HCT116 (cell line): Measurements from ENCODE around the gene C1orf35. TPM values are rescaled to one million over a fixed set of nuclear protein-coding genes. Genes with fewer than 3 reads are reported as not detected.

ENCODE experiments used
- ATAC-seq: fragments of 200-7000 bp; cut with Tn5 transposase; 2 replicates; pipeline ENCODE4 v1.9.1; 2020; ENCODE audit warnings: mild to moderate bottlenecking, moderate library complexity
- BruUV-seq: library from RNA; stranded (reverse); fragments of 400-500 nt; replicated peaks from 2 replicates; lab custom pipeline; 2021; lab: Mats Ljungman, UMichigan
- CTCF ChIA-PET: fragments of 300-600 bp; sonication (Branson Sonifier 250); formaldehyde crosslinking; loops from one replicate; lab custom pipeline; 2021; ENCODE audit warnings: antibody characterized with exemption; lab: Charles Lee
- POLR2A ChIA-PET: fragments of 300-600, 350-600 bp; sonication (Branson Sonifier 250); formaldehyde crosslinking; loops from one replicate; lab custom pipeline; 2021; ENCODE audit warnings: antibody characterized with exemption; lab: Charles Lee
- RAD21 ChIA-PET, 2 experiments: fragments of 300-600 bp; sonication (Branson Sonifier 250); formaldehyde crosslinking; loops; one replicate each; lab custom pipeline; 2023; ENCODE audit warnings: low total read pairs in 2 of 2; ENCODE audit not compliant: uncharacterized antibody in 2 of 2, unreplicated experiment in 2 of 2, low non-redundant PET in 1 of 2; lab: Charles Lee
- DNase-seq: peaks from one replicate; pipeline ENCODE4 v3.0.0-alpha.2; 2010; ENCODE audit warnings: low read depth, low spot score
- H2AFZ ChIP-seq: fragments of 200-600 bp; shearing (Covaris generic), sonication (generic); 2 replicates; pipeline ENCODE4 v1.6.1; 2017; ENCODE audit warnings: low read depth, mixed run types, mixed read lengths, antibody characterized with exemption, low read length; ENCODE audit not compliant: poor library complexity, severe bottlenecking
- H3K27ac ChIP-seq: 2 replicates; pipeline ENCODE4 v1.5.1; 2012; ENCODE audit warnings: low read depth, low read length
- H3K27me3 ChIP-seq: fragments of 200-600 bp; sonication (generic); 2 replicates; pipeline ENCODE4 v1.6.1; 2016; ENCODE audit warnings: mixed run types, low read length, mixed read lengths; ENCODE audit not compliant: insufficient read depth
- H3K36me3 ChIP-seq, 2 experiments: fragments of 200-500 bp in 1 of 2; fragments of 200-600 bp in 1 of 2; sonication (Bioruptor generic) in 1 of 2; sonication (generic) in 1 of 2; 2 replicates each; pipeline versions ENCODE4 v1.5.1 to v1.6.1; 2014 to 2016; ENCODE audit warnings: low read length in 2 of 2, inconsistent platforms in 1 of 2, mixed read lengths in 1 of 2, mixed run types in 1 of 2; ENCODE audit not compliant: insufficient read depth in 2 of 2, control insufficient read depth in 1 of 2
- H3K4me1 ChIP-seq, 2 experiments: fragments of 200-600 bp in 1 of 2; sonication (generic) in 1 of 2; 2 replicates each; pipeline versions ENCODE4 v1.5.1 to v1.6.1; 2012 to 2017; ENCODE audit warnings: low read length in 2 of 2, inconsistent platforms in 1 of 2, mild to moderate bottlenecking in 1 of 2, mixed read lengths in 1 of 2, mixed run types in 1 of 2, moderate library complexity in 1 of 2; ENCODE audit not compliant: insufficient read depth in 2 of 2, control insufficient read depth in 1 of 2
- H3K4me2 ChIP-seq: fragments of 200-600 bp; sonication (generic); 2 replicates; pipeline ENCODE4 v1.6.1; 2017; ENCODE audit warnings: mixed run types, low read length, mixed read lengths
- H3K4me3 ChIP-seq, 2 experiments: fragments of 200-600 bp in 1 of 2; sonication (generic) in 1 of 2; replicated peaks in 1 of 2; 2 replicates each; pipeline ENCODE4 v1.5.1; 2011 to 2016; ENCODE audit warnings: low read length in 2 of 2, control low read depth in 1 of 2, low read depth in 1 of 2, mild to moderate bottlenecking in 1 of 2, mixed read lengths in 1 of 2, mixed run types in 1 of 2
- H3K79me2 ChIP-seq: fragments of 200-600 bp; sonication (generic); 2 replicates; pipeline ENCODE4 v1.6.1; 2017; ENCODE audit warnings: mild to moderate bottlenecking, mixed run types, low read length, moderate library complexity, mixed read lengths; ENCODE audit not compliant: insufficient read depth
- H3K9ac ChIP-seq: fragments of 200-600 bp; sonication (generic); 2 replicates; pipeline ENCODE4 v1.6.1; 2016; ENCODE audit warnings: low read length, mixed read lengths
- H3K9me2 ChIP-seq: fragments of 200-600 bp; sonication (generic), shearing (Covaris generic); 2 replicates; pipeline ENCODE4 v1.6.1; 2017; ENCODE audit warnings: mixed run types, mild to moderate bottlenecking, moderate library complexity; ENCODE audit not compliant: insufficient read depth
- H3K9me3 ChIP-seq, 2 experiments: fragments of 200-500 bp in 1 of 2; fragments of 200-600 bp in 1 of 2; sonication (Bioruptor generic) in 1 of 2; sonication (generic) in 1 of 2; 2 replicates each; pipeline ENCODE4 v1.6.1; 2014 to 2017; ENCODE audit warnings: low read length in 2 of 2, mixed read lengths in 2 of 2, inconsistent platforms in 1 of 2, low read depth in 1 of 2, mild to moderate bottlenecking in 1 of 2, mixed run types in 1 of 2, moderate library complexity in 1 of 2; ENCODE audit not compliant: control insufficient read depth in 1 of 2, insufficient read depth in 1 of 2
- H4K20me1 ChIP-seq: fragments of 200-600 bp; sonication (generic), shearing (Covaris generic); 2 replicates; pipeline ENCODE4 v1.6.1; 2017; ENCODE audit warnings: mixed run types, mild to moderate bottlenecking, moderate library complexity; ENCODE audit not compliant: insufficient read depth
- ATF3 ChIP-seq: IDR thresholded peaks from 2 replicates; pipeline ENCODE4 v1.6.1; 2012
- CTCF ChIP-seq, 3 experiments: fragments of 200-600 bp in 1 of 3; sonication (generic) in 1 of 3; IDR thresholded peaks in 2 of 3; conservative IDR thresholded peaks in 1 of 3; 2 replicates each; pipeline ENCODE4 v1.5.1; 2012 to 2017; ENCODE audit warnings: low read depth in 2 of 3, low read length in 2 of 3, antibody characterized with exemption in 1 of 3, borderline replicate concordance in 1 of 3, control low read depth in 1 of 3, mild to moderate bottlenecking in 1 of 3, mixed read lengths in 1 of 3, mixed run types in 1 of 3, moderate library complexity in 1 of 3; ENCODE audit not compliant: insufficient read depth in 1 of 3
- EGR1 ChIP-seq: IDR thresholded peaks from 2 replicates; pipeline ENCODE4 v1.6.1; 2012; ENCODE audit warnings: low read depth
- ELF1 ChIP-seq: IDR thresholded peaks from 2 replicates; pipeline ENCODE4 v1.6.1; 2012; ENCODE audit warnings: low read depth, borderline replicate concordance
- FOSL1 ChIP-seq: IDR thresholded peaks from 2 replicates; pipeline ENCODE4 v1.6.1; 2012; ENCODE audit warnings: low read depth
- JUND ChIP-seq: IDR thresholded peaks from 2 replicates; pipeline ENCODE4 v1.6.1; 2012
- POLR2A ChIP-seq: IDR thresholded peaks from 2 replicates; pipeline ENCODE4 v1.7.0; 2011; ENCODE audit warnings: borderline replicate concordance; ENCODE audit not compliant: insufficient read depth, insufficient read length; ENCODE audit errors: extremely low read depth
- POLR2AphosphoS5 ChIP-seq: IDR thresholded peaks from 2 replicates; pipeline ENCODE4 v1.6.1; 2011; ENCODE audit warnings: mild to moderate bottlenecking, low read depth, low read length, moderate library complexity
- RAD21 ChIP-seq: IDR thresholded peaks from 2 replicates; pipeline ENCODE4 v1.6.1; 2012; ENCODE audit warnings: low read depth, mild to moderate bottlenecking
- SIN3A ChIP-seq: IDR thresholded peaks from 2 replicates; pipeline ENCODE4 v1.6.1; 2012; ENCODE audit warnings: low read depth
- SP1 ChIP-seq: IDR thresholded peaks from 2 replicates; pipeline ENCODE4 v1.6.1; 2012; ENCODE audit warnings: low read depth
- SRF ChIP-seq: IDR thresholded peaks from 2 replicates; pipeline ENCODE4 v1.6.1; 2012; ENCODE audit warnings: low read depth
- YY1 ChIP-seq: IDR thresholded peaks from 2 replicates; pipeline ENCODE4 v1.6.1; 2011; ENCODE audit warnings: low read length, low read depth, moderate library complexity, mild to moderate bottlenecking; ENCODE audit not compliant: insufficient replicate concordance; ENCODE audit errors: extremely low read depth
- ZBTB33 ChIP-seq: IDR thresholded peaks from 2 replicates; pipeline ENCODE4 v1.6.1; 2011; ENCODE audit warnings: mild to moderate bottlenecking, low read length, moderate library complexity; ENCODE audit not compliant: insufficient replicate concordance; ENCODE audit errors: extremely low read depth
- ZNF274 ChIP-seq: fragments of 200-500 bp; sonication (Bioruptor generic); IDR thresholded peaks from 2 replicates; pipeline ENCODE4 v1.6.1; 2014; ENCODE audit warnings: mild to moderate bottlenecking, low read depth, low read length, inconsistent platforms
- intact Hi-C: fragments of 100-400 bp; cut with micrococcal nuclease; formaldehyde crosslinking; loops from 2 replicates; pipeline ENCODE4 v1.10.0; 2022
- total RNA-seq: library from RNA; stranded (reverse); gene quantifications from one replicate; pipeline ENCODE4 v1.2.1, GENCODE V29; 2021; ENCODE audit not compliant: unreplicated experiment

C1orf35 gene
- total RNA-seq, 1 experiment from 2014 or later: 26.1 TPM

DNA sequence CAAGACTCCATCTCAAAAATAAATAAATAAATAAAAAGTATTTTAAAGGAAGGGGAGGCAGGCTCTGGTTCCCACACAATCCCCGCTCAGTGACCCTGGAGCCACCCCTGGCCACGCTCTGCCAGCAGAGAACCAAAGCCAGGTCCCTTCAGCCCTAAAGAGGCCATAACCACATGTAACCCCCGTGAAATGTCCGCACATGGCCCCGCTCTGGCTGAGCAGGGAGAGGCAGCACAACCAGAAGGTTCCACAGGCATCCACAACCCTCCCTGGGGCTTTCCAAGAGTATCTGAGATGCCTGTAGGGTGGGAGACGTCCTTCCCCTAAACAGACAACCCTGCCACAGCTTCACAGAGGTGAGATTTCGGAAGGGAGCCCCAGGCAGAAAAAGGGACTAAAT, 22.0 kb downstream of the C1orf35 start:
- intact Hi-C loops: no loop called here
- ChIA-PET RAD21 (interaction anchor here in 1 of 2 experiments (2.1 kb wide), 1 partner anchor 81 kb away, joined by 4 read pairs; no protein-coding TSS in a partner anchor), POLR2A (interaction anchor here (1.1 kb wide), 1 partner anchor 82 kb away, joined by 3 read pairs; no protein-coding TSS in a partner anchor), CTCF (interaction anchor here (1.3 kb wide), 1 partner anchor 10 kb away, joined by 3 read pairs; no protein-coding TSS in a partner anchor)
- peak overlapping the region; percentile 94 to 99 for H3K4me3 ChIP-seq
- no peak for ATAC-seq
- peaks cover 68% of the 10 kb centered on the region for H3K79me2 ChIP-seq
- DNase-seq: no peak
- peaks cover 0 to 15% of the 10 kb centered on the region in 2 experiments; a peak in 1 of 4 replicates for H3K36me3 ChIP-seq
- no peak overlapping the region for H2AFZ ChIP-seq
- peaks cover 17% of the 10 kb centered on the region for H4K20me1 ChIP-seq
- TF ChIP-seq SRF (no peak), POLR2AphosphoS5 (no peak), RAD21 (no peak), SP1 (no peak), ELF1 (no peak), JUND (no peak)
- H3K4me2 ChIP-seq: peak overlapping the region; percentile 96
- peak overlapping the region; percentile 92 for H3K27ac ChIP-seq
- peak overlapping the region; percentile 100 for H3K9ac ChIP-seq
- no peaks in the 10 kb centered on the region for H3K9me2 ChIP-seq
- peaks cover 8 to 34% of the 10 kb centered on the region in 2 experiments; a peak in 3 of 4 replicates for H3K4me1 ChIP-seq
- H3K9me3 ChIP-seq: no peaks in the 10 kb centered on the region
- no TSS peak for BruUV-seq
- H3K27me3 ChIP-seq: no peaks in the 10 kb centered on the region

- Histone ChIP-seq H3K9me2 (no peaks in the 10 kb centered on the region), H3K4me1 (peaks cover 6 to 22% of the 10 kb centered on the region in 2 experiments; a peak in 3 of 4 replicates), H3K79me2 (peaks cover 54% of the 10 kb centered on the region), H3K4me2 (no peak overlapping the region), H2AFZ (no peak overlapping the region), H3K36me3 (peaks cover 0 to 7% of the 10 kb centered on the region in 2 experiments; a peak in 1 of 4 replicates), H3K9me3 (no peaks in the 10 kb centered on the region), H3K27ac (no peak overlapping the region), H3K27me3 (no peaks in the 10 kb centered on the region), H3K9ac (no peak overlapping the region), H4K20me1 (peaks cover 12% of the 10 kb centered on the region), H3K4me3 (no peak overlapping the region)
- ATAC-seq: no peak
- BruUV-seq: no TSS peak
- POLR2A ChIA-PET: no interaction called here
- DNase-seq: no peak
- RAD21 ChIA-PET: no interaction called here
- CTCF ChIA-PET: no interaction called here
- intact Hi-C loops: loop anchor here (10.0 kb wide), 1 partner anchor 315 kb away; no protein-coding TSS in a partner anchor
- TF ChIP-seq YY1 (no peak), SIN3A (no peak), ZBTB33 (no peak), SP1 (no peak), POLR2AphosphoS5 (no peak), EGR1 (no peak), CTCF (IDR thresholded peaks at IDR 0.05 in 2 of 3, conservative IDR thresholded peaks at IDR 0.05 in 1 of 3; ENCODE audit: borderline replicate concordance in 1 of 3, insufficient read depth in 1 of 3, low read depth in 2 of 3, low read length in 2 of 3) (no peak), ATF3 (no peak), FOSL1 (no peak), ZNF274 (no peak), JUND (no peak), SRF (no peak), POLR2A (no peak)
Observed at GRCh38 chr1:228079601-228080263, 23.4 kb downstream of the C1orf35 start.
